ENCODE data around the gene CFAP54. TPM values are rescaled to one million over a fixed set of nuclear protein-coding genes. Genes with fewer than 3 reads are reported as not detected.
A peak's percentile ranks its signal among the peaks of the same experiment; 100 is the strongest.

CFAP54 gene
- total RNA-seq, 1 donor from 2014 or later = 0.73 TPM

GRCh38 chr12:96906849-96907670 lies 417.7 kb downstream of the CFAP54 start, which contains the start of gene NEDD1:
NEDD1 (plus strand) TSS chr12:96907257; CDS start chr12:96909760, 2,503 bp downstream.
- H3K4me1 Mint-ChIP-seq (ENCODE audit: unreplicated experiment) = peaks cover 24% of the 10 kb centered on the region

GRCh38 chr12:96907671-96908422 lies 418.5 kb downstream of the CFAP54 start:
- Mint-ChIP-seq H3K4me3 (ENCODE audit: unreplicated experiment) (peak overlapping the region; percentile 91), H3K4me1 (ENCODE audit: unreplicated experiment) (peaks cover 24% of the 10 kb centered on the region), H3K36me3 (ENCODE audit: unreplicated experiment) (peaks cover 3% of the 10 kb centered on the region), H3K27me3 (ENCODE audit: unreplicated experiment) (peaks cover 20% of the 10 kb centered on the region), H3K9me3 (ENCODE audit: unreplicated experiment) (no peaks in the 10 kb centered on the region), H3K27ac (ENCODE audit: unreplicated experiment) (peak overlapping the region; percentile 95)
- DNase-seq (ENCODE audit: extremely low spot score, unreplicated experiment) = no peak
- TF ChIP-seq CTCF (IDR thresholded peaks at IDR 0.05) = no peak

More at GRCh38 chr12:96906849-96907670, 417.7 kb downstream of the CFAP54 start, which contains the start of gene NEDD1:
- no peak for TF ChIP-seq CTCF (IDR thresholded peaks at IDR 0.05)
- peaks cover 20% of the 10 kb centered on the region for H3K27me3 Mint-ChIP-seq (ENCODE audit: unreplicated experiment)
- no peaks in the 10 kb centered on the region for H3K9me3 Mint-ChIP-seq (ENCODE audit: unreplicated experiment)
- peaks cover 3% of the 10 kb centered on the region for H3K36me3 Mint-ChIP-seq (ENCODE audit: unreplicated experiment)
- peak within 1 kb of the TSS; percentile 95 for H3K27ac Mint-ChIP-seq (ENCODE audit: unreplicated experiment)
- peak within 1 kb of the TSS; percentile 91 for H3K4me3 Mint-ChIP-seq (ENCODE audit: unreplicated experiment)
- peak; percentile 92 for DNase-seq (ENCODE audit: extremely low spot score, unreplicated experiment)

- H3K36me3 Mint-ChIP-seq (ENCODE audit: unreplicated experiment) = peaks cover 3% of the 10 kb centered on the region
- DNase-seq (ENCODE audit: extremely low spot score, unreplicated experiment) = no peak
- peaks cover 20% of the 10 kb centered on the region for H3K27me3 Mint-ChIP-seq (ENCODE audit: unreplicated experiment)
- H3K27ac Mint-ChIP-seq (ENCODE audit: unreplicated experiment) = no peak overlapping the region
- H3K4me1 Mint-ChIP-seq (ENCODE audit: unreplicated experiment) = peaks cover 24% of the 10 kb centered on the region
- H3K9me3 Mint-ChIP-seq (ENCODE audit: unreplicated experiment) = no peaks in the 10 kb centered on the region
- TF ChIP-seq CTCF (IDR thresholded peaks at IDR 0.05) = no peak
- peak overlapping the region; percentile 91 for H3K4me3 Mint-ChIP-seq (ENCODE audit: unreplicated experiment)
These were observed 419.0 kb downstream of the CFAP54 start for GRCh38 chr12:96908423-96908675.

- H3K27me3 Mint-ChIP-seq (ENCODE audit: unreplicated experiment) = no peaks in the 10 kb centered on the region
- H3K4me1 Mint-ChIP-seq (ENCODE audit: unreplicated experiment) = peaks cover 20% of the 10 kb centered on the region
- DNase-seq (ENCODE audit: extremely low spot score, unreplicated experiment) = no peak
- no peak overlapping the region for H3K4me3 Mint-ChIP-seq (ENCODE audit: unreplicated experiment)
- no peak overlapping the region for H3K27ac Mint-ChIP-seq (ENCODE audit: unreplicated experiment)
- TF ChIP-seq CTCF (IDR thresholded peaks at IDR 0.05) = no peak
- H3K9me3 Mint-ChIP-seq (ENCODE audit: unreplicated experiment) = no peaks in the 10 kb centered on the region
- H3K36me3 Mint-ChIP-seq (ENCODE audit: unreplicated experiment) = peaks cover 3% of the 10 kb centered on the region
These were observed 422.9 kb downstream of the CFAP54 start for GRCh38 chr12:96912261-96912660.

GRCh38 chr12:96912943-96913342 lies 423.6 kb downstream of the CFAP54 start:
- no peak for TF ChIP-seq CTCF (IDR thresholded peaks at IDR 0.05)
- Mint-ChIP-seq H3K9me3 (ENCODE audit: unreplicated experiment) (no peaks in the 10 kb centered on the region), H3K4me1 (ENCODE audit: unreplicated experiment) (peaks cover 16% of the 10 kb centered on the region)

More at GRCh38 chr12:96912943-96913342, 423.6 kb downstream of the CFAP54 start:
- no peak overlapping the region for H3K4me3 Mint-ChIP-seq (ENCODE audit: unreplicated experiment)
- no peak overlapping the region for H3K27ac Mint-ChIP-seq (ENCODE audit: unreplicated experiment)
- H3K36me3 Mint-ChIP-seq (ENCODE audit: unreplicated experiment) = peaks cover 3% of the 10 kb centered on the region
- H3K27me3 Mint-ChIP-seq (ENCODE audit: unreplicated experiment) = no peaks in the 10 kb centered on the region
- no peak for DNase-seq (ENCODE audit: extremely low spot score, unreplicated experiment)
